ENCODE data around the gene TELO2. TPM values are rescaled to one million over a fixed set of nuclear protein-coding genes. Genes with fewer than 3 reads are reported as not detected.

The TELO2 gene
- total RNA-seq, 4 donors from 2014 or later, result 17.0 to 29.3 (median 21.4) TPM

DNA sequence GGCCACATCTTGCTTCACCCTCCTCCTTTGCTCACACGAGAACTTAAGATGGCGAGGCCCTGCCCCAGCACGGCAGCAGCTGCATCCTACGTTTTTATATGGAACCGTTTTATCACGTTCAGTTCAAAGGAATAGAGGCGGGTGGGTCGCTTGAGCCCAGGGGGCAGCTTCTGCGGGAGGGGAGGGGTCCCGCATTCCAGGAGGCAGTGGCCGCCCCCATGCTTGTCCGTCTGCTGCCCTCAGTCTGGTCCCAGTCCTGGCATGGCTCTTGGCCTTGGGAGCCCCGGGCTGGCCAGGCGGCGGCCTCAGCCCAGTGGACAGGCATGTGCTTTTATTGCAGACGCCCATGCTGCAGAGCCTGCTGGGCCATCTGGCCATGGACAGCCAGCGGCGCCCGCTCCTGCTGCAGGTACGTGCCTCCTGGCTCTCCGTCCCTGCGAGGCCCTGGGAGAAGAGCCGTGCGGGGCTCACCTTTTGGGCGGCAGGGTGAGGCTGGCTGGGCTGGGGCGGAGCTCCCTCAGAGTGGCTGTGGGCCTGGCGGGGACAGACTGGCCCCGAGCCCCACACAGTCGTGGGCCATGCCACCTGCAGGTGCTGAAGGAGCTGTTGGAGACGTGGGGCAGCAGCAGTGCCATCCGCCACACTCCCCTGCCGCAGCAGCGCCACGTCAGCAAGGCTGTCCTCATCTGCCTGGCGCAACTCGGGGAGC is 6.8 kb downstream of the TELO2 start:
- H3K4me1 ChIP-seq, result peaks cover 0 to 8% (median 0%) of the 10 kb centered on the region in 3 donors
- WGBS, 2 donors, result 84 to 85% methylated on average over 4 to 15 of the region's 36 CpGs
- DNase-seq, result no peak
- no peak overlapping the region for H3K4me3 ChIP-seq
- H3K36me3 ChIP-seq, result peaks cover 38 to 93% (median 53%) of the 10 kb centered on the region in 3 donors
- TF ChIP-seq, protein P1, sequence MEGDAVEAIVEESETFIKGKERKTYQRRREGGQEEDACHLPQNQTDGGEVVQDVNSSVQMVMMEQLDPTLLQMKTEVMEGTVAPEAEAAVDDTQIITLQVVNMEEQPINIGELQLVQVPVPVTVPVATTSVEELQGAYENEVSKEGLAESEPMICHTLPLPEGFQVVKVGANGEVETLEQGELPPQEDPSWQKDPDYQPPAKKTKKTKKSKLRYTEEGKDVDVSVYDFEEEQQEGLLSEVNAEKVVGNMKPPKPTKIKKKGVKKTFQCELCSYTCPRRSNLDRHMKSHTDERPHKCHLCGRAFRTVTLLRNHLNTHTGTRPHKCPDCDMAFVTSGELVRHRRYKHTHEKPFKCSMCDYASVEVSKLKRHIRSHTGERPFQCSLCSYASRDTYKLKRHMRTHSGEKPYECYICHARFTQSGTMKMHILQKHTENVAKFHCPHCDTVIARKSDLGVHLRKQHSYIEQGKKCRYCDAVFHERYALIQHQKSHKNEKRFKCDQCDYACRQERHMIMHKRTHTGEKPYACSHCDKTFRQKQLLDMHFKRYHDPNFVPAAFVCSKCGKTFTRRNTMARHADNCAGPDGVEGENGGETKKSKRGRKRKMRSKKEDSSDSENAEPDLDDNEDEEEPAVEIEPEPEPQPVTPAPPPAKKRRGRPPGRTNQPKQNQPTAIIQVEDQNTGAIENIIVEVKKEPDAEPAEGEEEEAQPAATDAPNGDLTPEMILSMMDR (IDR thresholded peaks at IDR 0.05), result no peak
- no peak for TF ChIP-seq POLR2A (IDR thresholded peaks at IDR 0.05)
- no peak overlapping the region for H3K27ac ChIP-seq
- no peaks in the 10 kb centered on the region for H3K27me3 ChIP-seq
- no peaks in the 10 kb centered on the region for H3K9me3 ChIP-seq
- intact Hi-C loops (cut with DNase I), result no loop called here

DNA sequence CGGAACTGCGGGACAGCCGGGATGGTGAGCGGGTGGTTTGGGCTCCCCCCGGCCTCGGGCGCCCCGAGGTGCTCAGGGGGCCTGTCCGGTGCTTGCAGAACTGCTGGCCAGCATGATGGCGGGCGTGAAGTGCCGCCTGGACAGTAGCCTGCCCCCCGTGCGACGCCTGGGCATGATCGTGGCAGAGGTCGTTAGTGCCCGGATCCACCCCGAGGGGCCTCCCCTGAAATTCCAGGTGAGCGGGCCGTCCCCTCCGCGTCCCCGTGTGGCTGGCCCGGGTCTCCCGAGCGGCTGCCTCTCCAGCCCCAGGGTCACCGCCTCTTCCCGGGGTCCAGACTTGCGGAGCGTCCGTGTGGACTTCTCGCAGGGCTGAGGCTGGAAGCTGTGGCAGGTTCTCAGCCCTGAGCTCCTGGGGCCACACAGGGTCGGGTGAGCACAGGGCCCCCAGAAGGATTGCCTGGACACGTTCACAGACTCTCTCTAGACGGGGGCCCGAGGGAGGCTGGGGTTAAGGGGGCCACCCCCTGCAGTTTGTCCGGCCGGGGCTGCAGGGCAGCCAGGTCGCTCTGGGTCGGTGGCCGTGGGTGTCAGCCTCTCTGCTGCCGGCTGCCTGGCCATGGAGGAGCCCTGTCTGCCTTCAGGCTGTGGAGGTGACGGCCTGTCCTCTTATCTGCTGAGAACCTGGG is 7.4 kb downstream of the TELO2 start:
- TF ChIP-seq, protein P1 (IDR thresholded peaks at IDR 0.05), result no peak
- H3K27ac ChIP-seq, result no peak overlapping the region
- H3K4me3 ChIP-seq, result no peak overlapping the region
- H3K4me1 ChIP-seq, result peaks cover 0 to 1% (median 0%) of the 10 kb centered on the region in 3 donors
- no peaks in the 10 kb centered on the region for H3K9me3 ChIP-seq
- 92% methylated on average over 9 of the region's 44 CpGs; no CpG with 5 or more reads in 1 of the 2 donors for WGBS, 2 donors
- intact Hi-C loops (cut with DNase I), result no loop called here
- peaks cover 35 to 93% (median 53%) of the 10 kb centered on the region in 3 donors for H3K36me3 ChIP-seq
- H3K27me3 ChIP-seq, result no peaks in the 10 kb centered on the region
- no peak for DNase-seq

DNA sequence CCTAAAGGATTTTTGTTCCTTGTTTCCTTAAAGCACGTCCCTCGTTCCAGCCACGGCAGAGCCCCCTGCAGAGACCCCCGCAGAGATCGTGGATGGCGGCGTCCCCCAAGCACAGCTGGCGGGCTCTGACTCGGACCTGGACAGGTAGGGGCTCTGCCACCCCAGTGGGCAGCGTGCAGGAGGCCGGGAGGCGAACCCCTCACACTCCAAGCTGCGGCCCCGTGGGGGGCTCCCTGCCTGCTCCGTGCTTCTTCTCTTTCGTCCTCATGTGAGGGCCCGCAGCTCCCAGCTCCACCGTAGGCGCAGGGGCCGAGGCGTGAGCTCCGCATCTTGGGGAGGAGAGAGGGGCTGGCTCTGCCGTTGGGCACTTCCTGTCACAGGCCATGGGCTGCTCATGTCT is 8.5 kb downstream of the TELO2 start:
- Histone ChIP-seq H3K9me3 (no peaks in the 10 kb centered on the region), H3K4me1 (no peaks in the 10 kb centered on the region), H3K27me3 (no peaks in the 10 kb centered on the region), H3K4me3 (no peak overlapping the region), H3K36me3 (peaks cover 35 to 93% (median 48%) of the 10 kb centered on the region in 3 donors), H3K27ac (no peak overlapping the region)
- TF ChIP-seq POLR2A (IDR thresholded peaks at IDR 0.05), result no peak
- TF ChIP-seq, protein P1 (IDR thresholded peaks at IDR 0.05), result no peak
- intact Hi-C loops (cut with DNase I), result no loop called here
- DNase-seq, result no peak
- no CpG with 5 or more reads among the region's 23 CpGs for WGBS, 2 donors

DNA sequence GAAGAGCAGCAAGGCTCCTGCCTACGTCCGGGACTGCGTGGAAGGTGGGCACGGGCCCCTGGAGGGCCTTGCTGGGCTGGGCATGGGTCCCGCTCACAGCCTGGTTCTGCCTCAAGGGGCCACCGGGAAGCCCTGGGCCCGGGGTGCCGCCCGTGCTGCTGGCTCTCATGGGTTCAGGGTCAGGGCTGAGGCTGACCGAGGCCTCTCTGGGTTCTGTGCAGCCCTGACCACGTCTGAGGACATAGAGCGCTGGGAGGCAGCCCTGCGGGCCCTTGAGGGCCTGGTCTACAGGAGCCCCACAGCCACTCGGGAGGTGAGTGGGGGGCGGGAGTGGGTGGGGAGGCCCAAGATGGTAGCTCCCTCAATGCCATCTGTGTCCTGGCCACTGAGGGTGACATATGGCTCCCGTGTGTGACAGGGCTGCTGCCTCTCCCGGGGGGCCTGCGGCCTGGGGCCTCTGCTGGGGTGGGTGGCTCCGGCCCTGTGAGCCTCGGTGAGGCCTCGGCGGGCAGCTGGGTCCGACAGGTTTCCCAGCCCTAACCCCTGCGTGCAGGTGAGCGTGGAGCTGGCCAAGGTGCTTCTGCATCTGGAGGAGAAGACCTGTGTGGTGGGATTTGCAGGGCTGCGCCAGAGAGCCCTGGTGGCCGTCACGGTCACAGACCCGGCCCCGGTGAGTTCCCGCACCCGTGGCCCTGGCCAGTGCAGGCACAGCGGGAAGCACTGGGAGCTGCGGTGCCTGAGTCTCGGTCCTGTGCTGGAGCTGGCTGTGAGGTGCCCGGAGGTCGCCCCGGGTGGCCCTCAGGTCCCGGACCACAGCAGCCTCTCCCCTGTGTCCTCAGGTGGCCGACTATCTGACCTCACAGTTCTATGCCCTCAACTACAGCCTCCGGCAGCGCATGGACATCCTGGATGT is 9.2 kb downstream of the TELO2 start:
- WGBS, 2 donors, result 95 to 100% methylated on average over 5 to 10 of the region's 42 CpGs
- H3K9me3 ChIP-seq, result no peaks in the 10 kb centered on the region
- intact Hi-C loops (cut with DNase I), result no loop called here
- H3K4me1 ChIP-seq, result no peaks in the 10 kb centered on the region
- no peak overlapping the region for H3K27ac ChIP-seq
- H3K4me3 ChIP-seq, result no peak overlapping the region
- TF ChIP-seq POLR2A (IDR thresholded peaks at IDR 0.05), result no peak
- TF ChIP-seq, protein P1 (IDR thresholded peaks at IDR 0.05), result no peak
- DNase-seq, result no peak
- peaks cover 35 to 93% (median 45%) of the 10 kb centered on the region in 3 donors for H3K36me3 ChIP-seq
- no peaks in the 10 kb centered on the region for H3K27me3 ChIP-seq

Measured in esophagus squamous epithelium (tissue), 5 donors.